GM15510 (cell line): ENCODE data around the gene C1QA.

Experiments
- POLR2A ChIP-seq: IDR thresholded peaks from 3 replicates; pipeline ENCODE4 v1.6.1; 2011; ENCODE audit warnings: borderline replicate concordance; ENCODE audit not compliant: insufficient read length; ENCODE audit errors: extremely low read depth

The C1QA gene, protein sequence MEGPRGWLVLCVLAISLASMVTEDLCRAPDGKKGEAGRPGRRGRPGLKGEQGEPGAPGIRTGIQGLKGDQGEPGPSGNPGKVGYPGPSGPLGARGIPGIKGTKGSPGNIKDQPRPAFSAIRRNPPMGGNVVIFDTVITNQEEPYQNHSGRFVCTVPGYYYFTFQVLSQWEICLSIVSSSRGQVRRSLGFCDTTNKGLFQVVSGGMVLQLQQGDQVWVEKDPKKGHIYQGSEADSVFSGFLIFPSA

DNA sequence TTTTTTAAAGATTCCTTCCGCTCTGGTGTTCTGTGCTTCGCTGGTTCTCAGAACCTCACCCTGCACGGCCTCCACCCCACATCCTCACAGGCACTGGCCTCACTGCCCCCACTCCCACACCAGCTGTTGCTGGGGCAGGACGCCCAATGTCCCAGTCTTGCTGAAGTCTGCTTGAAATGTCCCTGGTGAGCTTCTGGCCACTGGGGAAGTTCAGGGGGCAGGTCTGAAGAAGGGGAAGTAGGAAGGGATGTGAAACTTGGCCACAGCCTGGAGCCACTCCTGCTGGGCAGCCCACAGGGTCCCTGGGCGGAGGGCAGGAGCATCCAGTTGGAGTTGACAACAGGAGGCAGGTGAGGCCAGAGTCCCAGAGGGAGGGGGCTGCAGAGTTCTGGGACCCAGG lies at the start of gene C1QA:
TSS of gene C1QA (plus strand) at position 276 of the 400 bp plus-strand sequence. CDS start 989 bp downstream, outside the sequence.
- TF ChIP-seq POLR2A: no peak

DNA sequence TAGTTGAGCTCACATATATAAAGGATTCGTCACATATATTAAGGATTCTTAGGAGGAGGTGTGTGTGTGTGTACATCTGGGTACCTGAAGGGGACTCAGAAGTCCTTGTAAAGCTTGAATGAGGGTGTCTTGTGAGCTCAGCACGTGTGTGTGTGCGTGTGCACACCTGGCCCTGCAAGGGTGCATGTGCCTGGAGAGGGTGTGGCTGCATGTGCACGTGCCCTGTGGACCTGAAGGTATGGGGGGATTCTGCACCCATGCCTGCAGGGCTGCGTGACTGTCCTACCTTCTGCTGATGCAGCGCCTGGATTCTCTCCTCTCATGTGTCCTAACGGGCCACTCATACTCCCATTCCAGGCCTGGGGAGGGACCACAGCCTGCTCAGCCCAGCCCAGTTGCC lies 49.2 kb upstream of the C1QA start:
- TF ChIP-seq POLR2A: no peak

DNA sequence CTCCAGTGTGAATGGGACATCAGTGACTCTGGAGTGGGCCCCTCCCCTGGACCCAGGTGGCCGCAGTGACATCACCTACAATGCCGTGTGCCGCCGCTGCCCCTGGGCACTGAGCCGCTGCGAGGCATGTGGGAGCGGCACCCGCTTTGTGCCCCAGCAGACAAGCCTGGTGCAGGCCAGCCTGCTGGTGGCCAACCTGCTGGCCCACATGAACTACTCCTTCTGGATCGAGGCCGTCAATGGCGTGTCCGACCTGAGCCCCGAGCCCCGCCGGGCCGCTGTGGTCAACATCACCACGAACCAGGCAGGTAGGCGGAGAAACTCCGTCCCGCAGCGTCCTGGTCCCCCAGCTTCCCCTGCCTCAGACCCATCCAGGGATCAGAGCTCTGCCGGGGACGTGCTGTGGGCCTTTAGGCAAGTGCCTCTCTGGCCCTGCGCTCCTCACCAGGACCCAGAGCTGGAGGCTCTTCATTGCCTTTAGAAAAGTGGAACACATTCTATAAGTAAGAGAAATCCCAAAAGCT lies 47.5 kb upstream of the C1QA start:
- TF ChIP-seq POLR2A: no peak

DNA sequence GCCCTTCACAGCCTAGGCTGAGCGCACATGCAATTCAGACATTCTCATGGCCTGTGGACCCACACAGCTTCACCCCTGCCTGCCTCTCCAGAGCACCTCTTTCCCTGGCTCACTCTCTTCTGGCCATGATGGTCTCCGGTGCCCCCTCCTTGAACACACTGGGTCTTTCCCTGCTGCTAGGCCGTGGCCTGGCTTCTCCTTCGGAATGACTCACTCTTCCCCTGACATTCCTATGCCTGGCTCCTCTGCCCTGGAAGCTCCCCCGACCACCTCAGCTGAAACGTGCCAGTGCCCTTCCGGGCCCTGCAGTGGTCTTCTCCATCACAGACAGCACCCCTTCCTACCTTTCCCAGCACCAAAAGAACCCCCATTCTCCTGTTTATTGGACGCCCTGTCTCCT lies 44.9 kb upstream of the C1QA start:
- no peak for TF ChIP-seq POLR2A

DNA sequence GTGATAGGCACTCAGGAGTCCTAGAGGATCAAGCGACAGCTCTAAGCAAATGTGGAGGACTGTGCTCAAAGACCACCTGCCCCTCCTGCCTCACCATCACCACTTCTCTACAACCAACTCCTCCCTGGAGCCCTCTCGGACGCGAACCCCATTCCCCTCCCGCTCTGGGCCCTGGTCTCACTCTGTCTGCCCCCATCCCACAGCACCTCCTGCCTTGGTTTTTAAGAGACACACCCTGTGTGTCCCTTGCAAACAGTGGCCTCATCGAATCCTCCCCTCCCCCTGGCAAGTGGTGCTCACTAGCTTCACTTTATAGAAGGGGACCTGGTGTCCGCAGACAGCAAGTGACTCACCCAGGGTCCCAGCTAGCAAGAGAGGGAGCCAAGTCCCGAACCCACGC lies 44.4 kb upstream of the C1QA start:
- TF ChIP-seq POLR2A: no peak

DNA sequence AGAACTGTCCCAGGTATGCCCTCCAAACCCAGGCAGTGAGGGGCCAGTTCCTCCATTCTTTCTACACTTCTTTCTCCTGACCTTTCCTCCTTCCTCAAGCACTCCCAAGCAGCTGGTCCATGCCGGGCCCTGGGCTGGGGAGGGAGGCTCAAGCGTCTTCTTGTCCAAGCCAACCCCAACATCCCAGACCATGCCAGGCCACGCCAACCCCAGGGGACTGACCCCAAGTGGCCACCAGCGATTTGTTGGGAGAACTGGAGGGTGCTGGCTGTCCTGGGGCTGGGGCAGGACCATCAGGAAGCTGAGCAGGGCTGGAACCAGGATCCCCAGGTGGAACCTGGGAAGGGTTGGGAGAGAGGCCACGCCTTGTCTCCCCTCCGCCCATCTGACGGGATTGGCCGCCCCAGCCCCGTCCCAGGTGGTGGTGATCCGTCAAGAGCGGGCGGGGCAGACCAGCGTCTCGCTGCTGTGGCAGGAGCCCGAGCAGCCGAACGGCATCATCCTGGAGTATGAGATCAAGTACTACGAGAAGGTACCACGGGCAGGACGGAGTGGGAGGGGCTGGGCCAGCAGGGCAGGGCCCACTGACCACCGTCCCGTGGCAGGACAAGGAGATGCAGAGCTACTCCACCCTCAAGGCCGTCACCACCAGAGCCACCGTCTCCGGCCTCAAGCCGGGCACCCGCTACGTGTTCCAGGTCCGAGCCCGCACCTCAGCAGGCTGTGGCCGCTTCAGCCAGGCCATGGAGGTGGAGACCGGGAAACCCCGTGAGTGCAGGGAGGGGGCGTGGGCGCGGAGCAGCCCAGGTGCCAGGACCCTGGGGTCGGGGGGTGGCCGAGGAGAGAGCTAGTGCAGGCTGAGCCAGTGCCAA lies 43.3 kb upstream of the C1QA start:
- no peak for TF ChIP-seq POLR2A

DNA sequence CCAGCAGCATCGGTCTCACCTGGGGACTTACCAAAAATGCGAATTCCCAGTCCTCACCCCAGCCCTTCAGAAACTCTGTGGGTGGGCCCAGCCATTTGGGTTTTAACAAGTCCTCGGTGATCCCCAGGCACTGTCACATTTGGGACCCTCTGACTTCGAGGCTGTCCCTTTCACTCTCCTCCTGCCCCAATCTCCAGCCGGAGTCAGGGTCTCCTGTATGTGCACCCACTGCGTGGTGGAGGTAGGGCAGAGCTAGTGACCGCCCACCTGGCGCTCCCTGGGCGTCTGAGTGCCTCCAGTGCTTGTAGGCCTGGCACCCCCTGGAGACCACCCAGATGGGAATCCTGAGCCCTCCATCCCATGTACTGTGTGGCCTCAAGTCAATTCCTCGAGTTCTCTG lies 42.0 kb upstream of the C1QA start:
- no peak for TF ChIP-seq POLR2A

DNA sequence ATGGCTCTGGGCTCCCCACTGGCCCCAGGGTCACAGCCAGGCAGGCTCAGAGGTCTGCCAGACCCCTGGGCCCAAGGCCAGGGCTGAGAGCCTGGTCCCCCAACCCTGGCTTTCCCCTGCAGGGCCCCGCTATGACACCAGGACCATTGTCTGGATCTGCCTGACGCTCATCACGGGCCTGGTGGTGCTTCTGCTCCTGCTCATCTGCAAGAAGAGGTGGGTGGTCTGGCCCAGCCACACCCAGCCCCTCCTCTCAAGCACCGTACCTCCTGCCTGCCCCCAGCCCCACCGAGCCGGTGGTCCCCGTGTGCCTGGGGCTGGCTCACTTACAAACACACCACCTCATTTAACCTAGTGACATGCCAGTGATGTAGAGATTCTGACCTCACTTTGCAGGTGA lies 41.3 kb upstream of the C1QA start:
- no peak for TF ChIP-seq POLR2A

DNA sequence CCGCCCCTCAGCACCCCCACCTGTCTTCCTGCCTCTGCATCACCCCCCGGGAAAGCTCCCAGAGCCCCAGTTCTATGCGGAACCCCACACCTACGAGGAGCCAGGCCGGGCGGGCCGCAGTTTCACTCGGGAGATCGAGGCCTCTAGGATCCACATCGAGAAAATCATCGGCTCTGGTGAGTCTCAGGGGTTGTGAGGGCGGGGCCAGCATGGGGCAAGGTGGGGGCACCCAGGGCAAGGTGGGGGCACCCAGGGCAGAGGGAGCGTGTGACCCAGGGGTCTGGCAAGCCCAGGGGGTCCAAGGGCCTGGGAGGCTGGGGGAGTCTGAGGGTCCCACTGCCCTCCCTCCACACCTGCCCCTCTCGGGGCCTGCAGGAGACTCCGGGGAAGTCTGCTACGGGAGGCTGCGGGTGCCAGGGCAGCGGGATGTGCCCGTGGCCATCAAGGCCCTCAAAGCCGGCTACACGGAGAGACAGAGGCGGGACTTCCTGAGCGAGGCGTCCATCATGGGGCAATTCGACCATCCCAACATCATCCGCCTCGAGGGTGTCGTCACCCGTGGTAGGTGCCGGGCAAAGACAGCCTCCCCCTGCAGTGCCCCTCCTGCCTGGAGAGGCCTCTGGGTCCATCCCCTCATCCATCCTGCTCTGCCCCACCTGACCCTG lies 39.0 kb upstream of the C1QA start:
- no peak for TF ChIP-seq POLR2A

DNA sequence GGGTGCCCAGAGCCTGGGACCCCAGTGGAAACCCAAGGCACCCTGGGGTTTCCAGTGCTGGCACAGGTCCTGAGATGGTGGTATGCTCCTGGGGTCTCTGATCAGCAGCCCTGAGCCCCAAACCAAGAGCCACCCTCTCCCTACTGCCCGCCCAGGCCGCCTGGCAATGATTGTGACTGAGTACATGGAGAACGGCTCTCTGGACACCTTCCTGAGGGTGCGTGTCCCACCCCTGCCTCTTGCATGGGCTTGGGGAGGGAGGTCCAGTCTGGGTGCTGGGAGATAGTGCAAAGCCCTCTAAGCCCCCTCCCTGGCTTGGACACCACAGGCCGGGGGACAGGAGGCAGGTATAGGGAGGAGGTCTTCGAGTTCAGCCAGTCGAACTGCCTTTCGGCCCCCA lies 38.4 kb upstream of the C1QA start:
- no peak for TF ChIP-seq POLR2A

DNA sequence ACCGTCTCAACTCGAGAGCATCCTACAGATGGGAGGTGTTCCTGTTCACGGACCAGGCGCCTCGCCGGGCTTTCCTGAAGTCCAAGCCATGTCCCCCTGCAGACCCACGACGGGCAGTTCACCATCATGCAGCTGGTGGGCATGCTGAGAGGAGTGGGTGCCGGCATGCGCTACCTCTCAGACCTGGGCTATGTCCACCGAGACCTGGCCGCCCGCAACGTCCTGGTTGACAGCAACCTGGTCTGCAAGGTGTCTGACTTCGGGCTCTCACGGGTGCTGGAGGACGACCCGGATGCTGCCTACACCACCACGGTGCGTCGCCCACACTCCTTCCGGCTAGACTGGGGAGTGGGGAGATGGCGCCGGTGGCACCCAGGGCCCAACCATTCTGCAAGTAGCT lies 37.7 kb upstream of the C1QA start:
- TF ChIP-seq POLR2A: no peak

DNA sequence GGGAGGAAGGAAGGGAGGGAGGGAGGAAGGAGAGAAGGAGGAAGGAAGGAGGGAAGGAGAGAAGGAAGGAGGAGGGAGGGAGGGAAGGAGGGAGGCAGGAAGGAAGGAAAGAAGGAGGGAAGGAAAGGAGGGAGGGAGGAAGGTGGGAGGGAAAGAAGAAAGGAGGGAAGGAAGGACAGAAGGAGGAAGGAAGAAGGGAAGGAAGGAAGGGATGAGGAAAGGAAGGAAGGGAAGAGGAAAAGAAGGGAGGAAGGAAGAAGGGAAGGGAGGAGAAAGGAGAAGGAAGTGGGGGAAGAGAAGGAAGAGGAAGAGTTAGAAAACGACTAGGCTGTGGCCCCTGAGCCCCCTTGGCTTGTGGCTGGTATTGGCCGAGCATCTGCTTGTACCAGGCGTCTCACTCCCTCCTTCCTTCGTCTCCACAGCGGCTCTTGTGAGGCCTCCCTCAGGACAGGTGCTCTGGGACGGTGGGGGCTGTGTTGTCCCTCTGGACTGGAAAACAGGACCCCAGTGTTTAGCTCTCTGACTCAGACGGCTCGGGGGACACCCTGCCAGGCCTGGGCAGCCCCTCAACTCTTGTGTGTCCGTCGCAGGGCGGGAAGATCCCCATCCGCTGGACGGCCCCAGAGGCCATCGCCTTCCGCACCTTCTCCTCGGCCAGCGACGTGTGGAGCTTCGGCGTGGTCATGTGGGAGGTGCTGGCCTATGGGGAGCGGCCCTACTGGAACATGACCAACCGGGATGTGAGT lies 36.2 kb upstream of the C1QA start:
- no peak for TF ChIP-seq POLR2A

DNA sequence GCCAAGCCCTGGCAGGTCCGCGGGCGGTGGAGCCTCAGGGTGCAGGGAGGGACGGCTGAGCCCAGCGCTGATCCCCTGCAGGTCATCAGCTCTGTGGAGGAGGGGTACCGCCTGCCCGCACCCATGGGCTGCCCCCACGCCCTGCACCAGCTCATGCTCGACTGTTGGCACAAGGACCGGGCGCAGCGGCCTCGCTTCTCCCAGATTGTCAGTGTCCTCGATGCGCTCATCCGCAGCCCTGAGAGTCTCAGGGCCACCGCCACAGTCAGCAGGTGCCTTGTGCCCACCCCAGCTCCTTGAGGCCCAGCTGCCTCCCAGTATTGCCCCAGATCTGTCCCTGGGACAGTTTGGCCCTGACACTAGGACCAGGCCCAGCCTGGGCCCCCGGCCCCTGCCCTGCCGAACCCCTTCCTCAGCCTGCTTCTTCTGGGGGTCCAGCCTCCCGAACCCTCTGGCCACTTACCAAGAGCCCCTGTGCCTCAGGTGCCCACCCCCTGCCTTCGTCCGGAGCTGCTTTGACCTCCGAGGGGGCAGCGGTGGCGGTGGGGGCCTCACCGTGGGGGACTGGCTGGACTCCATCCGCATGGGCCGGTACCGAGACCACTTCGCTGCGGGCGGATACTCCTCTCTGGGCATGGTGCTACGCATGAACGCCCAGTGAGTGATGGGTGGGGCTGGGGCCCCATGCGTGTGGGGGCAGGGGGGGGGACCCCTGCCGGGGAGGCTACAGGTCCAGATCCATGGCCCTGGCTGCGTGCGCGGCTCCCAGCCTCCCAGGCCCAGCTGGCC lies 35.4 kb upstream of the C1QA start:
- no peak for TF ChIP-seq POLR2A

DNA sequence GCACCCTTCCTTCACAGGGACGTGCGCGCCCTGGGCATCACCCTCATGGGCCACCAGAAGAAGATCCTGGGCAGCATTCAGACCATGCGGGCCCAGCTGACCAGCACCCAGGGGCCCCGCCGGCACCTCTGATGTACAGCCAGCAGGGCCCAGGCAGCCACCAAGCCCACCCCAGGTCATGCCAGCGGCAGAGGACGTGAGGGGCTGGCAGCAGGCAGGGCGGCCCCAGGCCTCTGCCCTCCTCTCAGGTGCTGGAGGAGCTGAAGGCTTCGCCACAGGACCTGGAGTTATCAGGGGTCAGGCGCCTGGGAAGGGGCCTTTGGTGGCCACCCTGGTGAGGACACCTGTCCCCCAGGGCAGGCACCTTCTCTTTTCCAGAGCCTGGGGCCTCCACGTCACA lies 34.8 kb upstream of the C1QA start:
- no peak for TF ChIP-seq POLR2A
